KOPT-K1 (cell line): ENCODE data around the gene TRAPPC11.

Experiments
- H3K27ac ChIP-seq: fragments of 200-600 bp; sonication (generic); 2 replicates; pipeline ENCODE4 v1.5.1; 2016; ENCODE audit warnings: antibody characterized with exemption, mild to moderate bottlenecking, low read depth, low read length; ENCODE audit not compliant: poor library complexity, severe bottlenecking
- H3K36me3 ChIP-seq: fragments of 200-600 bp; sonication (generic); 2 replicates; pipeline ENCODE4 v1.5.1; 2017; ENCODE audit warnings: antibody characterized with exemption, mild to moderate bottlenecking, low read length, moderate library complexity; ENCODE audit not compliant: insufficient read depth
- H3K9me3 ChIP-seq: fragments of 200-600 bp; sonication (generic); 2 replicates; pipeline ENCODE4 v1.5.1; 2017; ENCODE audit warnings: antibody characterized with exemption, low read length, mild to moderate bottlenecking; ENCODE audit not compliant: insufficient read depth, poor library complexity, severe bottlenecking

Gene TRAPPC11

DNA sequence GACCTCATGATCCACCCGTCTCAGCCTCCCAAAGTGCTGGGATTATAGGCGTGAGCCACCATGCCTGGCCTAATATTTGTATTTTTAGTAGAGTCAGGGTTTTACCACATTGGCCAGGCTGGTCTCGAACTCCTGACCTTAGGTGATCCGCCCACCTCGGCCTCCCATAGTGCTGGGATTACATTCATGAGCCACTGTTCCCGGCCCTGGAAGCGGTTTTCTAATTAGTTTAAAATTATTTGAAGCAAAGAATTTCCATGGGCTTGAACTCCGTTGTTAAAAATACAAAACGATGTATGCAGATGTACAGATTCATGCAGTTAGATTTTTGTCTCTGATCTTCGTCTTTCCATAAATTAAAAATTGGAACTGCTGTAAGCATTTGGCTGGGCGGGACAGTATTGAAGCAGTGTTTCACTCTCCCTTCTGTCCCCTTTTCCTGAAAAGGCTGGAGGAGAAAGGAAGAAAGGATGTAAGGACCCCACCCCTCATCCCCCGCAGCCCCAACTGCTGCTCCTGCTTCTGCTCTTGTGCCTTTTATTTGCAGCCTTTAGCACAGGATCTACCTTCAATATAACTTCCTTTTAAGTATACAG, 12.0 kb downstream of the TRAPPC11 start:
- H3K36me3 ChIP-seq, result peaks cover 85% of the 10 kb centered on the region
- no peaks in the 10 kb centered on the region for H3K9me3 ChIP-seq

GRCh38 chr4:183674153-183674552, 15.1 kb downstream of the TRAPPC11 start:
- H3K36me3 ChIP-seq, result peaks cover 82% of the 10 kb centered on the region
- no peaks in the 10 kb centered on the region for H3K9me3 ChIP-seq

More for the DNA sequence above, 12.0 kb downstream of the TRAPPC11 start:
- no peak overlapping the region for H3K27ac ChIP-seq

DNA sequence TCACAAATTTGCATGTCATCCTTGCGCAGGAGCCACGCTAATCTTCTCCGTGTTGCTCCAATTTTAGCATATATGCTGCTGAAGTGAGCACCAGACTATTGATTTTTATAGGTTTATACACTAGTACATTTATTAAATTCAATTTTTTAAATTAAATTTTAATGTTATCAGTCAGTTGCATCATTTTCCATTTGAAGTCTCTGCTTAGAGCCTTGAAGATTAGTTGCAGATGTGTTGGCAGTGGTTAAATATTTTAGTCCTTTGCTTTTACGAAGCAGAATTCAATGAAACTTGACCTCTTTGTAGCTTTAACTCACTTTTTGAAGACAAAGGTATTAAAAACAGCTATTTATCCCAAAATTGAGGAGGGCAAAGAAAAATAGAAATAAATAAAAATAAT, 16.5 kb downstream of the TRAPPC11 start:
- H3K9me3 ChIP-seq, result no peaks in the 10 kb centered on the region
- peaks cover 82% of the 10 kb centered on the region for H3K36me3 ChIP-seq
- no peak overlapping the region for H3K27ac ChIP-seq

More at GRCh38 chr4:183674153-183674552, 15.1 kb downstream of the TRAPPC11 start:
- no peak overlapping the region for H3K27ac ChIP-seq

GRCh38 chr4:183681119-183681518, 22.0 kb downstream of the TRAPPC11 start:
- H3K27ac ChIP-seq, result no peak overlapping the region
- H3K9me3 ChIP-seq, result no peaks in the 10 kb centered on the region
- H3K36me3 ChIP-seq, result peaks cover 82% of the 10 kb centered on the region

GRCh38 chr4:183686461-183686860, 27.4 kb downstream of the TRAPPC11 start:
- Histone ChIP-seq H3K27ac (no peak overlapping the region), H3K36me3 (peaks cover 78% of the 10 kb centered on the region), H3K9me3 (no peaks in the 10 kb centered on the region)

GRCh38 chr4:183688216-183688615, 29.1 kb downstream of the TRAPPC11 start:
- Histone ChIP-seq H3K36me3 (peaks cover 84% of the 10 kb centered on the region), H3K9me3 (no peaks in the 10 kb centered on the region), H3K27ac (no peak overlapping the region)

DNA sequence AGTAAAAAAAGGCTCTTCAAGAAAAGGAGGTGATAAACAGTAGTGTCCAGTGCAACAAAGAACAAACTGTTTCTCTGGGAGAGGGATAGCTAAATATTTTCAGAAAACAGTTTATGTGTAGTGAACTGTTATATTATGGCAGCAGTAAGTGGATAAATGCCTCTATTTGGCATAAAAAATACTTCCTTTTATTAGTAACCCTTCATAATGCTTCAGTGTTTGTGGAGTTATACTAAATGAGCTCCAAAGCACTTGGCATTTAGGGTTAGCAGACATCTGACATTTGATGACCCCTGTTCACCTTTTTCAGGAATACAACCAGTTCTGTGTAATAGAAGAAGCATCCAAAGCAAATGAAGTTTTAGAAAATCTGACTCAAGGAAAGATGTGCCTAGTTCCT, 31.9 kb downstream of the TRAPPC11 start:
- Histone ChIP-seq H3K27ac (no peak overlapping the region), H3K9me3 (no peaks in the 10 kb centered on the region), H3K36me3 (peaks cover 82% of the 10 kb centered on the region)

- no peaks in the 10 kb centered on the region for H3K9me3 ChIP-seq
- H3K27ac ChIP-seq, result no peak overlapping the region
- H3K36me3 ChIP-seq, result peaks cover 82% of the 10 kb centered on the region
These were observed 32.8 kb downstream of the TRAPPC11 start for GRCh38 chr4:183691897-183692296.

GRCh38 chr4:183698909-183699308, 39.8 kb downstream of the TRAPPC11 start:
- Histone ChIP-seq H3K36me3 (peaks cover 98% of the 10 kb centered on the region), H3K27ac (no peak overlapping the region)

GRCh38 chr4:183700407-183700806, 41.3 kb downstream of the TRAPPC11 start:
- Histone ChIP-seq H3K36me3 (peaks cover 96% of the 10 kb centered on the region), H3K9me3 (no peaks in the 10 kb centered on the region), H3K27ac (no peak overlapping the region)

More at GRCh38 chr4:183698909-183699308, 39.8 kb downstream of the TRAPPC11 start:
- H3K9me3 ChIP-seq, result no peaks in the 10 kb centered on the region

DNA sequence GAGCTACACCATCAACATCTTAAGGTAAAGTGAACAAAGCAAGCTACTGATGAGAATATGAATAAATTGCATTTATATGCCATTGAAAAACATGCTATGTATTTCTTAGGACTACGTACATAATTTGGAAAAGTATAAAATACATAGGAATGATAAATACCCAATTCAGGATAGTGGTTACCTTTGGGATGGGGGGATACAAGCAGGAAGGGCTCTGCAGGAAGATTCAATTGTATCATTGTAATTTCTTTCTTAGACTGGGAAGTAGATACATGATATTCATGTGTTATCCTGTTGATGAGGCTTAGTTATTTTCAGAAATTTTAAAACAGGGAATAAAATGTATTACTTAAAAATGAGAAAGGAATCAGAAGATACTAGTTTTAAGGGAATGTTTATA, 43.4 kb downstream of the TRAPPC11 start:
- no peak overlapping the region for H3K27ac ChIP-seq
- peaks cover 96% of the 10 kb centered on the region for H3K36me3 ChIP-seq
- H3K9me3 ChIP-seq, result no peaks in the 10 kb centered on the region

DNA sequence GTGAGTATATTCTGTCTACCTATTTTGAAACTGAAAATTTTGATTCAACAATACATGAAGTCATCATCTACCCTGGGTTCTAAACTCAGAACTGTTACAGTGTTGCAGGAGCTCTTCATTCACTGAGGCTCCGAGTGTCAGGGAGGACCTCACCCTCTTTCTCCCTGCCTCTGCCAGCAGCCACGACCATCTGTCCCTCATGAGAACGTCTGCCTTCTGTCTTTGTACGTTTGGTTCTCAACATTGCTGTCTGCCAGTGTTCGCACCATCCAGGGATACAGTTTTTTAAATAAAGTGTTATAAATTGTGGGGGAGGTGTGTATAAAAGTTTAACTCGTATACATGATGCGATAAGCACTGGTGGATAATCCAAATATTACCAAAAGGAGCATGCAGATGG, 55.5 kb downstream of the TRAPPC11 start:
- no peak overlapping the region for H3K27ac ChIP-seq
- H3K36me3 ChIP-seq, result peaks cover 53% of the 10 kb centered on the region
- H3K9me3 ChIP-seq, result no peaks in the 10 kb centered on the region

DNA sequence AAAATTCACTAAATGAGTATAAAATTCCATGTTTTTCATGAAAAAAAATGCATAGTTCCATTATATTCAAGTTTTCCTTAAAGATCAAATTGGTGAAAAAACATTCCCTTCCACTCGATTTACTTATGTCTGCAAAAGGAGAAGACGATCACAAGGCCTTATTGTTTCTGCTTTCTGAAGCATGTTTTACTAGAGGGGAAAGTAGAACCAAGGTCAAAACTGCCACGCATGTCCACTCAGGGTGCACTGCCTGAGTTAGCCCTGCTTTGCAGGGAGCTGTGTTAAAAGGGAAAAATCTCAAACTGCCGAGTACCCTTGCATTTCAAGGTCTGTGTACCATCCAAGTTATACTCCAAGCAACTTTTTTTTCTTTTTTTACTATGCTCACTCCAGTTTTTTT, 57.2 kb downstream of the TRAPPC11 start:
- Histone ChIP-seq H3K9me3 (no peaks in the 10 kb centered on the region), H3K27ac (no peak overlapping the region), H3K36me3 (peaks cover 37% of the 10 kb centered on the region)

DNA sequence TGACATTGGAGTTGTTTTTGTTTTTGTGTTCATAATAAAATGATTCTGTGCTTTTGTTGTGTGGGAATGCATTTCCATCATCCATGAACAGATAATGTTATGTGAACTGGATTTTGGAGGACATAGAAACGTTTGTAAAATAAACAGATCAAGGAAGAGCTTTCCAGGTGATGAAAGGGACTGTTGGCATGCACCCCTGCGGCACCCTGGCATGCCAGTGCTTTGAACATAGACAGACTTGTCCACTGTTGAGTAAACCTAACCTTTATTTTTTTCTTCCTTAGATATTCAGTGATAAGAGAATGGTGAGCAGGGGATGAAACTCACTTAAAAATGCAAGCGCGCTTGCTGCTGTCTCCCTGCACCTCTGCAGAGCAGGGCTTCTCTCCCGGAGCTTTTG, 59.8 kb downstream of the TRAPPC11 start:
- Histone ChIP-seq H3K27ac (no peak overlapping the region), H3K36me3 (peaks cover 12% of the 10 kb centered on the region), H3K9me3 (peaks cover 14% of the 10 kb centered on the region)

GRCh38 chr4:183721207-183722081, 62.4 kb downstream of the TRAPPC11 start:
- Histone ChIP-seq H3K36me3 (no peaks in the 10 kb centered on the region), H3K27ac (no peak overlapping the region), H3K9me3 (peaks cover 22% of the 10 kb centered on the region)
